ENCODE results near the gene CACNB2.

The CACNB2 gene

GRCh38 chr10:18254692-18255091 is 114.5 kb downstream of the CACNB2 start:
- DNase-seq (ENCODE audit: extremely low spot score) = no peak
- CTCF ChIA-PET = no interaction called here
- POLR2A ChIA-PET = no interaction called here

DNA sequence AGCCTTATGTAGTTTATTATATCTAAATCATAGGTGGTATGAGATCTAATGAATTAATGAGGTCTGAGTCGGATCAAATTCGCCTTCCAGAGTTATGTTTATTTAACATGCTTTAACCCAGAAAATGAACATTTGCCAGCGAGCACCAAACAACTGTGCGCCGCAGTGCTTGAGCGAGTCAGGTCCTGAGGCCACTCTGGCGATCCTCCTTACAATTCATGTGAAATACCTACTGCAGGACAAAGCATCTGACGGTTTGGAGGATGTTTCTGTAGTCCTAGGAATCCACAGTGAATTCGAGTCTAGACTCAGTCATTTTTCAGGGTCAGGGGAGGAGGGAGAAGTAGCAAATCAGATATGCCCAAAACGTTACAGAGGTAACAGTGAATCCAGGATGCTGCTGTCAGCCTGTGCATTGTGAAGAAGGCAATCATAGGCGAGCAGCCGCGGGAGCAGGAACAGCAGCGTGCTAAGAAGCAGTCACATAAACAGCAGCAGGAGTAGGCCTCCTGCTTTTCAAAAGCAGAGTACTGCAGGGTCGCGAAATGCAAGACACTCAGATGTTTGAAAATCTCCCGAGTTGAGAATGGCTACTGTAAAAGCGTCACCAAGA is 120.2 kb downstream of the CACNB2 start:
- ChIA-PET CTCF (no interaction called here), POLR2A (no interaction called here)
- DNase-seq (ENCODE audit: extremely low spot score) = no peak
- no peak for TF ChIP-seq BHLHE40 (IDR thresholded peaks at IDR 0.05; ENCODE audit: borderline replicate concordance)

More at GRCh38 chr10:18254692-18255091, 114.5 kb downstream of the CACNB2 start:
- no peak for TF ChIP-seq SP1 (IDR thresholded peaks at IDR 0.05)
- no peak for TF ChIP-seq HDGF (IDR thresholded peaks at IDR 0.05; ENCODE audit: borderline replicate concordance)
- no peak for TF ChIP-seq PKNOX1 (IDR thresholded peaks at IDR 0.05)
- no peak for TF ChIP-seq FOXA1 (IDR thresholded peaks at IDR 0.05)
- no peak for TF ChIP-seq FOXM1 (IDR thresholded peaks at IDR 0.05; ENCODE audit: borderline replicate concordance)
- no peak for TF ChIP-seq FOXK2 (IDR thresholded peaks at IDR 0.05)
- TF ChIP-seq ELF4 (IDR thresholded peaks at IDR 0.05) = no peak
- TF ChIP-seq CTBP1 (IDR thresholded peaks at IDR 0.05; ENCODE audit: borderline replicate concordance) = no peak
- no peak for TF ChIP-seq ARNT (IDR thresholded peaks at IDR 0.05)
- TF ChIP-seq BHLHE40 (IDR thresholded peaks at IDR 0.05; ENCODE audit: borderline replicate concordance) = no peak
- no peak for TF ChIP-seq SUZ12 (IDR thresholded peaks at IDR 0.05)
- TF ChIP-seq TARDBP (IDR thresholded peaks at IDR 0.05) = no peak

DNA sequence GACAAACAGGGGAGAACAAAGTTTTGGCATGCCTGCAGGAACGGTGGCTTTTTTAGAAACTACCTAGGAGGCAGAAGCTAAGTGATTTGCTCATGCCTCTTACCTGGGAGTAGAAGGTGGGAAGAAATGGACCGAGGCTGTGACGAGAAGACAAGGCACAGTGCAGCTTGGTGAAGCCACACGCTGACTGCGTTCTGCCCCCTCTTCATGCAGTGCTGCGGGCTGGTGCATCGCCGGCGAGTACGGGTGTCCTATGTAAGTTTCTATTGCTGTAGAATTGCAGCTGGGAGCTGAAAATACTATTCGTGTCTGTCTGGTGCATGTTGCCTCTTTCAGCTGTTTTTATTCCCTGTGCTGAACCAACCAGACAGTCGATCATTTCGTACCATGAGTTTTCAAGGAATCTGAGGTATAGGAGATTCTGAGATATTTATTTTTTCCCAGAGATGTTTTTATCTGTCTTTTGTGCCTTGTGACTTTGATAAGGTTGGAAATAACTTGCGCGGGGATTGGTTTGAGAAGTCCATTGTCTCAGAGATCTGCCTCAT is 120.9 kb downstream of the CACNB2 start:
- ChIA-PET CTCF (interaction anchor here (0.7 kb wide), 1 partner anchor 1286 kb away, joined by 4 read pairs; no protein-coding TSS in a partner anchor), POLR2A (no interaction called here)
- no peak for TF ChIP-seq BHLHE40 (IDR thresholded peaks at IDR 0.05; ENCODE audit: borderline replicate concordance)
- TF ChIP-seq ARNT (IDR thresholded peaks at IDR 0.05) = no peak
- no peak for TF ChIP-seq ZNF384 (IDR thresholded peaks at IDR 0.05)
- TF ChIP-seq LEF1 (IDR thresholded peaks at IDR 0.05; ENCODE audit: borderline replicate concordance) = no peak
- TF ChIP-seq SP1 (IDR thresholded peaks at IDR 0.05) = no peak
- DNase-seq (ENCODE audit: extremely low spot score) = no peak

DNA sequence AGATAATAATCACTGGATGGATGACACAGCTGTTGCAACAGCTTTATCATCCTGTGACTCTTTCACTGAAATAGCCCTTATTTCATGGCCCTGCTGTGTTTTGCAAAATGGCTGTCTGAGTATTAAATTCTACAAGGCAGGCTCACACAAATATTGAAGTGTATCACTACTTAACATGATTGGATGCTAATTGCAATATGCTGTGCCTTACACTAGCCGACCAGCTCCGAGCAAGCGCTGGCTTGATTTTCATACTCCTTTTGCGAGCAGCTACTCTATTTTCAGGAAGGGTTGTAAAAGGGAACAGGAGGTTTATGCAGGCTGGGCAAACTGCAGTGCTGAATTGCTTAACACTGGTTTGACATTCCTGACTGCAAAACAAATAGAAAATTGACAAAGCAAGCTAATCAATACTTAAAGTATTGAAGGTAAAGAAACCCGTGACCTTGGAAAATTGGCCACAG is 121.6 kb downstream of the CACNB2 start:
- TF ChIP-seq NFRKB (IDR thresholded peaks at IDR 0.05) (no peak), ARNT (IDR thresholded peaks at IDR 0.05) (no peak), CTBP1 (IDR thresholded peaks at IDR 0.05; ENCODE audit: borderline replicate concordance) (no peak), TARDBP (IDR thresholded peaks at IDR 0.05) (no peak), PKNOX1 (IDR thresholded peaks at IDR 0.05) (no peak), L3MBTL2 (conservative IDR thresholded peaks at IDR 0.05) (no peak), LEF1 (IDR thresholded peaks at IDR 0.05; ENCODE audit: borderline replicate concordance) (no peak)
- ChIA-PET CTCF (no interaction called here), POLR2A (no interaction called here)

GRCh38 chr10:18264466-18265050 is 124.3 kb downstream of the CACNB2 start:
- ChIA-PET POLR2A (no interaction called here), CTCF (no interaction called here)
- no peak for DNase-seq (ENCODE audit: extremely low spot score)
- TF ChIP-seq FOXA1 (IDR thresholded peaks at IDR 0.05) = no peak
- no peak for TF ChIP-seq SP1 (IDR thresholded peaks at IDR 0.05)
- TF ChIP-seq SUZ12 (IDR thresholded peaks at IDR 0.05) = no peak
- no peak for TF ChIP-seq CTBP1 (IDR thresholded peaks at IDR 0.05; ENCODE audit: borderline replicate concordance)
- no peak for TF ChIP-seq PKNOX1 (IDR thresholded peaks at IDR 0.05)
- TF ChIP-seq ZNF384 (IDR thresholded peaks at IDR 0.05) = no peak
- no peak for TF ChIP-seq ELF4 (IDR thresholded peaks at IDR 0.05)

More for the DNA sequence above, 121.6 kb downstream of the CACNB2 start:
- no peak for DNase-seq (ENCODE audit: extremely low spot score)

DNA sequence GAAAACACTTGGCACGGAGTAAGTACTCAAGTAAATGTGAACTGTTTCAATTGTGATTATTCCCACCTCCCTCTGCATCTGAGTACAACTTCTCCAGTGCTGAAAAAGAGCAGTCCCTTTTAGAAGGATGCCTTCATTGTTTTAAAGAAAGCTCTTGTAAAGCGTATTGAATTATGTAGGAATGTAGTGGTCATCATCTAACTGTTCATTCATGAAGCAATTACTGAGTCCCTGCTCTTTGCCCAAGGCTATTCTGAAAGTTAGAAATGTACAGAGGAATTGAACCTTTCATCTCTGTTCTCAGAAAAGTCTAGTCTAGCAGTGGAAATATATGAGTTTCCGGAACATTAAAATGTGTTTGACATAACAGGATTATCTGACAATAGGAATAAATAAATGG is 127.8 kb downstream of the CACNB2 start:
- CTCF ChIA-PET = no interaction called here
- TF ChIP-seq ELF4 (IDR thresholded peaks at IDR 0.05) (no peak), PKNOX1 (IDR thresholded peaks at IDR 0.05) (no peak), TARDBP (IDR thresholded peaks at IDR 0.05) (no peak), ZNF384 (IDR thresholded peaks at IDR 0.05) (no peak), ARNT (IDR thresholded peaks at IDR 0.05) (no peak), FOXK2 (IDR thresholded peaks at IDR 0.05) (no peak), HDGF (IDR thresholded peaks at IDR 0.05; ENCODE audit: borderline replicate concordance) (no peak), NFRKB (IDR thresholded peaks at IDR 0.05) (no peak), SUZ12 (IDR thresholded peaks at IDR 0.05) (no peak), L3MBTL2 (conservative IDR thresholded peaks at IDR 0.05) (no peak), FOXA1 (IDR thresholded peaks at IDR 0.05) (no peak), BHLHE40 (IDR thresholded peaks at IDR 0.05; ENCODE audit: borderline replicate concordance) (no peak), FOXM1 (IDR thresholded peaks at IDR 0.05; ENCODE audit: borderline replicate concordance) (no peak), LEF1 (IDR thresholded peaks at IDR 0.05; ENCODE audit: borderline replicate concordance) (no peak), CTBP1 (IDR thresholded peaks at IDR 0.05; ENCODE audit: borderline replicate concordance) (no peak), SP1 (IDR thresholded peaks at IDR 0.05) (no peak)
- no peak for DNase-seq (ENCODE audit: extremely low spot score)
- POLR2A ChIA-PET = no interaction called here
